Keratinocyte (primary cell): Measurements from ENCODE around the gene TMEM219. TPM values are rescaled to one million over a fixed set of nuclear protein-coding genes. Genes with fewer than 3 reads are reported as not detected.

Source experiments
- DNase-seq: peaks from one replicate; pipeline ENCODE4 v3.0.0-alpha.2; 2011; ENCODE audit warnings: low read depth, missing footprints, low spot score
- FAIRE-seq: peaks from 2 replicates; lab custom pipeline; 2011; peaks lifted over from hg19 to GRCh38; lab: Jason Lieb, UNC
- H2AFZ ChIP-seq: 2 replicates; pipeline ENCODE4 v1.6.0; 2012; ENCODE audit warnings: low read length, control low read depth, inconsistent platforms; ENCODE audit not compliant: control insufficient read depth
- H3K27ac ChIP-seq: 2 replicates; pipeline ENCODE4 v1.5.1; 2011; ENCODE audit warnings: low read length; ENCODE audit not compliant: control insufficient read depth, insufficient read depth
- H3K27me3 ChIP-seq: 3 replicates; pipeline ENCODE4 v1.6.0; 2011; ENCODE audit warnings: low read length; ENCODE audit not compliant: control insufficient read depth, insufficient read depth; ENCODE audit errors: extremely low read depth
- H3K36me3 ChIP-seq, 2 experiments: 2 replicates in 1 of 2; 3 replicates in 1 of 2; pipeline ENCODE4 v1.5.1; 2011; ENCODE audit warnings: low read length in 2 of 2, mild to moderate bottlenecking in 1 of 2; ENCODE audit not compliant: control insufficient read depth in 2 of 2, insufficient read depth in 2 of 2; ENCODE audit errors: extremely low read depth in 1 of 2
- H3K4me1 ChIP-seq: 3 replicates; pipeline ENCODE4 v1.5.1; 2011; ENCODE audit warnings: low read length; ENCODE audit not compliant: control insufficient read depth, insufficient read depth; ENCODE audit errors: extremely low read depth
- H3K4me2 ChIP-seq: 3 replicates; pipeline ENCODE4 v1.6.0; 2011; ENCODE audit warnings: low read depth, low read length; ENCODE audit not compliant: control insufficient read depth, insufficient read depth; ENCODE audit errors: extremely low read depth
- H3K4me3 ChIP-seq, 3 experiments: fragments of 200-600 bp in 1 of 3; sonication (generic) in 1 of 3; 2 replicates in 2 of 3; 3 replicates in 1 of 3; pipeline ENCODE4 v1.5.1; 2011 to 2016; ENCODE audit warnings: low read length in 3 of 3, mild to moderate bottlenecking in 3 of 3, control low read depth in 2 of 3, inconsistent platforms in 1 of 3, low read depth in 1 of 3, mixed read lengths in 1 of 3, mixed run types in 1 of 3, moderate library complexity in 1 of 3; ENCODE audit not compliant: control insufficient read depth in 2 of 3, insufficient read depth in 2 of 3; ENCODE audit errors: extremely low read depth in 1 of 3
- H3K79me2 ChIP-seq: 2 replicates; pipeline ENCODE4 v1.6.0; 2012; ENCODE audit warnings: low read length; ENCODE audit not compliant: control insufficient read depth, insufficient read depth
- H3K9ac ChIP-seq: 3 replicates; pipeline ENCODE4 v1.6.0; 2011; ENCODE audit warnings: low read length; ENCODE audit not compliant: control insufficient read depth, insufficient read depth; ENCODE audit errors: extremely low read depth
- H3K9me1 ChIP-seq: 3 replicates; pipeline ENCODE4 v1.6.0; 2011; ENCODE audit warnings: low read length; ENCODE audit not compliant: control insufficient read depth, insufficient read depth; ENCODE audit errors: extremely low read depth
- H3K9me3 ChIP-seq: 2 replicates; pipeline ENCODE4 v1.5.1; 2012; ENCODE audit warnings: low read depth, low read length; ENCODE audit not compliant: control insufficient read depth
- H4K20me1 ChIP-seq: 3 replicates; pipeline ENCODE4 v1.6.0; 2011; ENCODE audit warnings: low read length; ENCODE audit not compliant: control insufficient read depth, insufficient read depth; ENCODE audit errors: extremely low read depth
- CTCF ChIP-seq, 3 experiments: IDR thresholded peaks in 1 of 3; conservative IDR thresholded peaks in 1 of 3; optimal IDR thresholded peaks in 1 of 3; 2 replicates in 2 of 3; 3 replicates in 1 of 3; pipeline versions ENCODE3 to v1.5.1; 2011; ENCODE audit warnings: low read length in 3 of 3, mild to moderate bottlenecking in 3 of 3, moderate library complexity in 2 of 3, control low read depth in 1 of 3, inconsistent platforms in 1 of 3; ENCODE audit not compliant: insufficient read depth in 2 of 3; ENCODE audit errors: extremely low read depth in 1 of 3
- EZH2 ChIP-seq: IDR thresholded peaks from one replicate; pipeline ENCODE4 v1.6.1; 2012; ENCODE audit warnings: inconsistent platforms, mild to moderate bottlenecking, low read length, moderate library complexity
- dilution Hi-C: fragments of 300-500 bp; cut with MboI; formaldehyde crosslinking; loops from one replicate; pipeline ENCODE4 v1.7.0; 2020; ENCODE audit warnings: low sequenced_read_pairs; ENCODE audit not compliant: extremely low pct_ligation_motif_present
- polyA plus RNA-seq, 5 experiments: library from polyadenylated mRNA; depleted of rRNA in 3 of 5; stranded (reverse) in 3 of 5; stranded (forward) in 1 of 5; unstranded in 1 of 5; fragments of >200 nt; gene quantifications; 1 replicate in 1 of 5; 2 replicates in 3 of 5; 3 replicates in 1 of 5; pipeline versions ENCODE4 v1.2.1 to v1.2.3, GENCODE V29; 2011 to 2012; ENCODE audit warnings: missing spikeins in 2 of 5, low read depth in 1 of 5, low replicate concordance in 1 of 5

The TMEM219 gene
- polyA plus RNA-seq, 1 donor (not counting 4 experiments of a cell fraction or from before 2014, with no cell fraction given) = 48.5 TPM

GRCh38 chr16:29975134-29975538 lies 13.3 kb downstream of the TMEM219 start:
- no peak for TF ChIP-seq CTCF (optimal IDR thresholded peaks at IDR 0.05 in 1 of 3, IDR thresholded peaks at IDR 0.05 in 1 of 3, conservative IDR thresholded peaks at IDR 0.05 in 1 of 3; ENCODE audit: extremely low read depth in 1 of 3, insufficient read depth in 2 of 3, low read length in 3 of 3)
- TF ChIP-seq EZH2 = no peak
- Histone ChIP-seq H3K9me3 (no peaks in the 10 kb centered on the region), H3K9me1 (peaks cover 4% of the 10 kb centered on the region), H3K79me2 (peaks cover 45% of the 10 kb centered on the region), H3K36me3 (peaks cover 24 to 26% of the 10 kb centered on the region in 2 experiments), H3K4me3 (peak overlapping the region; percentile 90 to 97 (median 97)), H3K4me1 (peaks cover 18% of the 10 kb centered on the region), H3K27me3 (no peaks in the 10 kb centered on the region), H2AFZ (no peak overlapping the region), H4K20me1 (peaks cover 22% of the 10 kb centered on the region), H3K27ac (peak overlapping the region; percentile 81), H3K4me2 (peak overlapping the region; percentile 80), H3K9ac (peak overlapping the region; percentile 88)
- no peak for FAIRE-seq
- DNase-seq = no peak
- dilution Hi-C loops = no loop called here

DNA sequence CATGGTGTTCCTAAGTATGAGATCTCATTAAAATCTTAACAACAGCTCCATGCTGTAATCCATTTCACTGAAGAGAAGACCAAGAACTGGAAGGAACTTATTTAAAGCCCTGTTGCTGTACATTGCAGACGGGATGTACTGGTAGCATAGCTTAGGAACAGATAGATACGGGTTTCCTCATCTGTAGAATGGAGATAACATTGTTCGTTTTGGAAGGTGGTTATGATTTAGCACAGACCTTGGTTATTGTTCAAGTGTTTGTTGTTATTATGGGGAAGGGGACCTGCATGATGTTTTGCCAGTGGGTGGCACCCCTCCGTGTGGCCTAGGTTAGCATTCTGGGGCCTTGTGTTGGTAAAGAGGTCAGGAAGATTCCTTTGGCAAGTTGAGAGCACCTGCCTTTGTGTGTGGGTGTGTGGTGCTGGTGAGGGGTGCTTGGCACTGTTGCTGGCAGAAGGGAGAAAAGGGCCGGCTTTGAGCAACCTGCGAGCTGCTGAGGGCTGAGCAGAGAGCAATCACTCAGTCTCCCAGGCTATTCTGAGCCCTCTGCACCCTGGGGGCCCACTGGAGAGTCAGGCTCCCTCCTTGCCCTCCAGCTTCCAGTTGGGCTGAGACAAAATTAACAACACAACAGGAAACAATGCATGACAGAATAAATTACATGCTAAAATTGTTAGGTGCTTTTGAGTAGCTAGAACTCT lies 14.1 kb downstream of the TMEM219 start:
- H3K79me2 ChIP-seq = peaks cover 45% of the 10 kb centered on the region
- no peaks in the 10 kb centered on the region for H3K9me3 ChIP-seq
- peaks cover 22% of the 10 kb centered on the region for H4K20me1 ChIP-seq
- H3K36me3 ChIP-seq = peaks cover 24 to 29% of the 10 kb centered on the region in 2 experiments
- dilution Hi-C loops = no loop called here
- no peaks in the 10 kb centered on the region for H3K27me3 ChIP-seq
- FAIRE-seq (no peak), DNase-seq (no peak)
- peak overlapping the region; percentile 8 to 97 (median 90) for H3K4me3 ChIP-seq
- H3K4me1 ChIP-seq = peaks cover 18% of the 10 kb centered on the region
- H3K4me2 ChIP-seq = peak overlapping the region; percentile 80
- TF ChIP-seq EZH2 = no peak
- no peak for TF ChIP-seq CTCF (optimal IDR thresholded peaks at IDR 0.05 in 1 of 3, IDR thresholded peaks at IDR 0.05 in 1 of 3, conservative IDR thresholded peaks at IDR 0.05 in 1 of 3; ENCODE audit: extremely low read depth in 1 of 3, insufficient read depth in 2 of 3, low read length in 3 of 3)
- H3K27ac ChIP-seq = no peak overlapping the region
- no peak overlapping the region for H2AFZ ChIP-seq
- peaks cover 4% of the 10 kb centered on the region for H3K9me1 ChIP-seq
- H3K9ac ChIP-seq = no peak overlapping the region
